Keratinocyte (primary cell): ENCODE results near the gene TRIM69. TPM values are rescaled to one million over a fixed set of nuclear protein-coding genes. Genes with fewer than 3 reads are reported as not detected.

ENCODE experiments used
- DNase-seq: peaks from one replicate; pipeline ENCODE4 v3.0.0-alpha.2; 2011; ENCODE audit warnings: low read depth, missing footprints, low spot score
- FAIRE-seq: peaks from 2 replicates; lab custom pipeline; 2011; peaks lifted over from hg19 to GRCh38; lab: Jason Lieb, UNC
- H2AFZ ChIP-seq: 2 replicates; pipeline ENCODE4 v1.6.0; 2012; ENCODE audit warnings: low read length, control low read depth, inconsistent platforms; ENCODE audit not compliant: control insufficient read depth
- H3K27ac ChIP-seq: 2 replicates; pipeline ENCODE4 v1.5.1; 2011; ENCODE audit warnings: low read length; ENCODE audit not compliant: control insufficient read depth, insufficient read depth
- H3K27me3 ChIP-seq: 3 replicates; pipeline ENCODE4 v1.6.0; 2011; ENCODE audit warnings: low read length; ENCODE audit not compliant: control insufficient read depth, insufficient read depth; ENCODE audit errors: extremely low read depth
- H3K36me3 ChIP-seq, 2 experiments: 2 replicates in 1 of 2; 3 replicates in 1 of 2; pipeline ENCODE4 v1.5.1; 2011; ENCODE audit warnings: low read length in 2 of 2, mild to moderate bottlenecking in 1 of 2; ENCODE audit not compliant: control insufficient read depth in 2 of 2, insufficient read depth in 2 of 2; ENCODE audit errors: extremely low read depth in 1 of 2
- H3K4me1 ChIP-seq: 3 replicates; pipeline ENCODE4 v1.5.1; 2011; ENCODE audit warnings: low read length; ENCODE audit not compliant: control insufficient read depth, insufficient read depth; ENCODE audit errors: extremely low read depth
- H3K4me2 ChIP-seq: 3 replicates; pipeline ENCODE4 v1.6.0; 2011; ENCODE audit warnings: low read depth, low read length; ENCODE audit not compliant: control insufficient read depth, insufficient read depth; ENCODE audit errors: extremely low read depth
- H3K4me3 ChIP-seq, 3 experiments: fragments of 200-600 bp in 1 of 3; sonication (generic) in 1 of 3; 2 replicates in 2 of 3; 3 replicates in 1 of 3; pipeline ENCODE4 v1.5.1; 2011 to 2016; ENCODE audit warnings: low read length in 3 of 3, mild to moderate bottlenecking in 3 of 3, control low read depth in 2 of 3, inconsistent platforms in 1 of 3, low read depth in 1 of 3, mixed read lengths in 1 of 3, mixed run types in 1 of 3, moderate library complexity in 1 of 3; ENCODE audit not compliant: control insufficient read depth in 2 of 3, insufficient read depth in 2 of 3; ENCODE audit errors: extremely low read depth in 1 of 3
- H3K79me2 ChIP-seq: 2 replicates; pipeline ENCODE4 v1.6.0; 2012; ENCODE audit warnings: low read length; ENCODE audit not compliant: control insufficient read depth, insufficient read depth
- H3K9ac ChIP-seq: 3 replicates; pipeline ENCODE4 v1.6.0; 2011; ENCODE audit warnings: low read length; ENCODE audit not compliant: control insufficient read depth, insufficient read depth; ENCODE audit errors: extremely low read depth
- H3K9me1 ChIP-seq: 3 replicates; pipeline ENCODE4 v1.6.0; 2011; ENCODE audit warnings: low read length; ENCODE audit not compliant: control insufficient read depth, insufficient read depth; ENCODE audit errors: extremely low read depth
- H3K9me3 ChIP-seq: 2 replicates; pipeline ENCODE4 v1.5.1; 2012; ENCODE audit warnings: low read depth, low read length; ENCODE audit not compliant: control insufficient read depth
- H4K20me1 ChIP-seq: 3 replicates; pipeline ENCODE4 v1.6.0; 2011; ENCODE audit warnings: low read length; ENCODE audit not compliant: control insufficient read depth, insufficient read depth; ENCODE audit errors: extremely low read depth
- CTCF ChIP-seq, 3 experiments: IDR thresholded peaks in 1 of 3; conservative IDR thresholded peaks in 1 of 3; optimal IDR thresholded peaks in 1 of 3; 2 replicates in 2 of 3; 3 replicates in 1 of 3; pipeline versions ENCODE3 to v1.5.1; 2011; ENCODE audit warnings: low read length in 3 of 3, mild to moderate bottlenecking in 3 of 3, moderate library complexity in 2 of 3, control low read depth in 1 of 3, inconsistent platforms in 1 of 3; ENCODE audit not compliant: insufficient read depth in 2 of 3; ENCODE audit errors: extremely low read depth in 1 of 3
- EZH2 ChIP-seq: IDR thresholded peaks from one replicate; pipeline ENCODE4 v1.6.1; 2012; ENCODE audit warnings: inconsistent platforms, mild to moderate bottlenecking, low read length, moderate library complexity
- dilution Hi-C: fragments of 300-500 bp; cut with MboI; formaldehyde crosslinking; loops from one replicate; pipeline ENCODE4 v1.7.0; 2020; ENCODE audit warnings: low sequenced_read_pairs; ENCODE audit not compliant: extremely low pct_ligation_motif_present
- polyA plus RNA-seq, 5 experiments: library from polyadenylated mRNA; depleted of rRNA in 3 of 5; stranded (reverse) in 3 of 5; stranded (forward) in 1 of 5; unstranded in 1 of 5; fragments of >200 nt; gene quantifications; 1 replicate in 1 of 5; 2 replicates in 3 of 5; 3 replicates in 1 of 5; pipeline versions ENCODE4 v1.2.1 to v1.2.3, GENCODE V29; 2011 to 2012; ENCODE audit warnings: missing spikeins in 2 of 5, low read depth in 1 of 5, low replicate concordance in 1 of 5

TRIM69 gene
- polyA plus RNA-seq, 1 donor (not counting 4 experiments of a cell fraction or from before 2014, with no cell fraction given): 11.0 TPM

- Histone ChIP-seq H3K9me1 (no peaks in the 10 kb centered on the region), H3K4me1 (peaks cover 14% of the 10 kb centered on the region), H3K27me3 (no peaks in the 10 kb centered on the region), H4K20me1 (peaks cover 4% of the 10 kb centered on the region), H3K9ac (peak overlapping the region; percentile 99), H2AFZ (no peak overlapping the region), H3K4me2 (peak overlapping the region; percentile 97), H3K36me3 (peaks cover 16 to 18% of the 10 kb centered on the region in 2 experiments), H3K9me3 (no peaks in the 10 kb centered on the region), H3K4me3 (peak overlapping the region; percentile 85 to 98 (median 95)), H3K79me2 (peaks cover 47% of the 10 kb centered on the region), H3K27ac (peak overlapping the region; percentile 95)
- no peak for TF ChIP-seq EZH2
- no peak for TF ChIP-seq CTCF (optimal IDR thresholded peaks at IDR 0.05 in 1 of 3, IDR thresholded peaks at IDR 0.05 in 1 of 3, conservative IDR thresholded peaks at IDR 0.05 in 1 of 3; ENCODE audit: extremely low read depth in 1 of 3, insufficient read depth in 2 of 3, low read length in 3 of 3)
- FAIRE-seq (no peak), DNase-seq (no peak)
- dilution Hi-C loops: no loop called here
These were observed 24.5 kb upstream of the TRIM69 start for GRCh38 chr15:44711743-44712345.

GRCh38 chr15:44712346-44713005, 23.9 kb upstream of the TRIM69 start:
- H3K4me2 ChIP-seq: peak overlapping the region; percentile 97
- H3K9me1 ChIP-seq: no peaks in the 10 kb centered on the region
- dilution Hi-C loops: no loop called here
- peaks cover 47% of the 10 kb centered on the region for H3K79me2 ChIP-seq
- DNase-seq (no peak), FAIRE-seq (peak; percentile 43)
- H3K9ac ChIP-seq: peak overlapping the region; percentile 99
- peak overlapping the region; percentile 95 for H3K27ac ChIP-seq
- peak overlapping the region; percentile 85 to 98 (median 95) for H3K4me3 ChIP-seq
- H3K27me3 ChIP-seq: no peaks in the 10 kb centered on the region
- no peak for TF ChIP-seq EZH2
- TF ChIP-seq CTCF (optimal IDR thresholded peaks at IDR 0.05 in 1 of 3, IDR thresholded peaks at IDR 0.05 in 1 of 3, conservative IDR thresholded peaks at IDR 0.05 in 1 of 3; ENCODE audit: extremely low read depth in 1 of 3, insufficient read depth in 2 of 3, low read length in 3 of 3): no peak
- H3K9me3 ChIP-seq: no peaks in the 10 kb centered on the region
- peaks cover 9% of the 10 kb centered on the region for H3K4me1 ChIP-seq
- H2AFZ ChIP-seq: no peak overlapping the region
- H4K20me1 ChIP-seq: peaks cover 4% of the 10 kb centered on the region
- H3K36me3 ChIP-seq: peaks cover 21% of the 10 kb centered on the region in 2 experiments
